ENCODE results near the gene TAMM41. TPM values are rescaled to one million over a fixed set of nuclear protein-coding genes. Genes with fewer than 3 reads are reported as not detected.

TAMM41 gene
- polyA plus RNA-seq, 2 donors: 10.8 to 12.3 TPM

- H3K27me3 ChIP-seq (ENCODE audit: control insufficient read depth in 1 of 2, insufficient read depth in 2 of 2, low read length in 2 of 2): no peaks in the 10 kb centered on the region
- WGBS, 2 donors: 43 to 49% methylated on average over 5 of the region's 5 CpGs
- H3K4me3 ChIP-seq (ENCODE audit: low read depth in 1 of 2, low read length in 2 of 2): no peak overlapping the region
- no peaks in the 10 kb centered on the region for H3K9me3 ChIP-seq (ENCODE audit: control insufficient read depth in 2 of 2, insufficient read depth in 1 of 2, low read depth in 1 of 2, low read length in 1 of 2)
- H3K4me1 ChIP-seq (ENCODE audit: control insufficient read depth in 2 of 2, insufficient read depth in 2 of 2, low read length in 1 of 2): peaks cover 0 to 3% of the 10 kb centered on the region in 2 donors
- peaks cover 2 to 9% of the 10 kb centered on the region in 2 donors for H3K36me3 ChIP-seq (ENCODE audit: control insufficient read depth in 2 of 2, insufficient read depth in 2 of 2, low read length in 1 of 2)
- no peak overlapping the region for H3K27ac ChIP-seq (ENCODE audit: low read depth in 2 of 2, low read length in 1 of 2)
Measured at GRCh38 chr3:11818033-11818432, 28.7 kb downstream of the TAMM41 start.

- peaks cover 5 to 8% of the 10 kb centered on the region in 2 donors for H3K36me3 ChIP-seq (ENCODE audit: control insufficient read depth in 2 of 2, insufficient read depth in 2 of 2, low read length in 1 of 2)
- peaks cover 0 to 3% of the 10 kb centered on the region in 2 donors for H3K4me1 ChIP-seq (ENCODE audit: control insufficient read depth in 2 of 2, insufficient read depth in 2 of 2, low read length in 1 of 2)
- 90% methylated on average over 4 of the region's 4 CpGs for WGBS, 2 donors
- no peaks in the 10 kb centered on the region for H3K9me3 ChIP-seq (ENCODE audit: control insufficient read depth in 2 of 2, insufficient read depth in 1 of 2, low read depth in 1 of 2, low read length in 1 of 2)
- no peak overlapping the region for H3K4me3 ChIP-seq (ENCODE audit: low read depth in 1 of 2, low read length in 2 of 2)
- H3K27ac ChIP-seq (ENCODE audit: low read depth in 2 of 2, low read length in 1 of 2): no peak overlapping the region
- no peaks in the 10 kb centered on the region for H3K27me3 ChIP-seq (ENCODE audit: control insufficient read depth in 1 of 2, insufficient read depth in 2 of 2, low read length in 2 of 2)
Measured at GRCh38 chr3:11815111-11815510, 31.6 kb downstream of the TAMM41 start.

GRCh38 chr3:11814663-11815062 lies 32.0 kb downstream of the TAMM41 start:
- H3K27me3 ChIP-seq (ENCODE audit: control insufficient read depth in 1 of 2, insufficient read depth in 2 of 2, low read length in 2 of 2): no peaks in the 10 kb centered on the region
- no peaks in the 10 kb centered on the region for H3K9me3 ChIP-seq (ENCODE audit: control insufficient read depth in 2 of 2, insufficient read depth in 1 of 2, low read depth in 1 of 2, low read length in 1 of 2)
- H3K36me3 ChIP-seq (ENCODE audit: control insufficient read depth in 2 of 2, insufficient read depth in 2 of 2, low read length in 1 of 2): peaks cover 5 to 10% of the 10 kb centered on the region in 2 donors
- no peak overlapping the region for H3K4me3 ChIP-seq (ENCODE audit: low read depth in 1 of 2, low read length in 2 of 2)
- 97 to 100% methylated on average over 6 of the region's 6 CpGs for WGBS, 2 donors
- no peak overlapping the region for H3K27ac ChIP-seq (ENCODE audit: low read depth in 2 of 2, low read length in 1 of 2)
- H3K4me1 ChIP-seq (ENCODE audit: control insufficient read depth in 2 of 2, insufficient read depth in 2 of 2, low read length in 1 of 2): peaks cover 0 to 3% of the 10 kb centered on the region in 2 donors

- H3K27me3 ChIP-seq (ENCODE audit: control insufficient read depth in 1 of 2, insufficient read depth in 2 of 2, low read length in 2 of 2): no peaks in the 10 kb centered on the region
- no peaks in the 10 kb centered on the region for H3K4me1 ChIP-seq (ENCODE audit: control insufficient read depth in 2 of 2, insufficient read depth in 2 of 2, low read length in 1 of 2)
- WGBS, 2 donors: 57 to 72% methylated on average over 3 of the region's 3 CpGs
- no peaks in the 10 kb centered on the region for H3K9me3 ChIP-seq (ENCODE audit: control insufficient read depth in 2 of 2, insufficient read depth in 1 of 2, low read depth in 1 of 2, low read length in 1 of 2)
- H3K36me3 ChIP-seq (ENCODE audit: control insufficient read depth in 2 of 2, insufficient read depth in 2 of 2, low read length in 1 of 2): peaks cover 10 to 20% of the 10 kb centered on the region in 2 donors
- H3K27ac ChIP-seq (ENCODE audit: low read depth in 2 of 2, low read length in 1 of 2): no peak overlapping the region
- no peak overlapping the region for H3K4me3 ChIP-seq (ENCODE audit: low read depth in 1 of 2, low read length in 2 of 2)
Measured at GRCh38 chr3:11810276-11810675, 36.4 kb downstream of the TAMM41 start.

GRCh38 chr3:11808231-11808630 lies 38.5 kb downstream of the TAMM41 start:
- Histone ChIP-seq H3K4me1 (ENCODE audit: control insufficient read depth in 2 of 2, insufficient read depth in 2 of 2, low read length in 1 of 2) (no peaks in the 10 kb centered on the region), H3K27ac (ENCODE audit: low read depth in 2 of 2, low read length in 1 of 2) (peak overlapping the region in 1 of 2 donors; percentile 24), H3K9me3 (ENCODE audit: control insufficient read depth in 2 of 2, insufficient read depth in 1 of 2, low read depth in 1 of 2, low read length in 1 of 2) (no peaks in the 10 kb centered on the region), H3K27me3 (ENCODE audit: control insufficient read depth in 1 of 2, insufficient read depth in 2 of 2, low read length in 2 of 2) (no peaks in the 10 kb centered on the region), H3K4me3 (ENCODE audit: low read depth in 1 of 2, low read length in 2 of 2) (no peak overlapping the region), H3K36me3 (ENCODE audit: control insufficient read depth in 2 of 2, insufficient read depth in 2 of 2, low read length in 1 of 2) (peaks cover 10 to 20% of the 10 kb centered on the region in 2 donors)
- 69 to 70% methylated on average over 9 of the region's 9 CpGs for WGBS, 2 donors

GRCh38 chr3:11807686-11808085 lies 39.0 kb downstream of the TAMM41 start:
- Histone ChIP-seq H3K27me3 (ENCODE audit: control insufficient read depth in 1 of 2, insufficient read depth in 2 of 2, low read length in 2 of 2) (no peaks in the 10 kb centered on the region), H3K27ac (ENCODE audit: low read depth in 2 of 2, low read length in 1 of 2) (no peak overlapping the region), H3K36me3 (ENCODE audit: control insufficient read depth in 2 of 2, insufficient read depth in 2 of 2, low read length in 1 of 2) (peaks cover 5 to 19% of the 10 kb centered on the region in 2 donors), H3K4me3 (ENCODE audit: low read depth in 1 of 2, low read length in 2 of 2) (no peak overlapping the region), H3K4me1 (ENCODE audit: control insufficient read depth in 2 of 2, insufficient read depth in 2 of 2, low read length in 1 of 2) (no peaks in the 10 kb centered on the region), H3K9me3 (ENCODE audit: control insufficient read depth in 2 of 2, insufficient read depth in 1 of 2, low read depth in 1 of 2, low read length in 1 of 2) (no peaks in the 10 kb centered on the region)
- WGBS, 2 donors: 78% methylated on average over 5 of the region's 5 CpGs

- Histone ChIP-seq H3K27ac (ENCODE audit: low read depth in 2 of 2, low read length in 1 of 2) (peak overlapping the region in 1 of 2 donors; percentile 15), H3K27me3 (ENCODE audit: control insufficient read depth in 1 of 2, insufficient read depth in 2 of 2, low read length in 2 of 2) (no peaks in the 10 kb centered on the region), H3K9me3 (ENCODE audit: control insufficient read depth in 2 of 2, insufficient read depth in 1 of 2, low read depth in 1 of 2, low read length in 1 of 2) (no peaks in the 10 kb centered on the region), H3K4me3 (ENCODE audit: low read depth in 1 of 2, low read length in 2 of 2) (no peak overlapping the region), H3K36me3 (ENCODE audit: control insufficient read depth in 2 of 2, insufficient read depth in 2 of 2, low read length in 1 of 2) (peaks cover 5 to 12% of the 10 kb centered on the region in 2 donors), H3K4me1 (ENCODE audit: control insufficient read depth in 2 of 2, insufficient read depth in 2 of 2, low read length in 1 of 2) (no peaks in the 10 kb centered on the region)
- WGBS, 2 donors: 95 to 96% methylated on average over 7 of the region's 7 CpGs
Measured at GRCh38 chr3:11805716-11806115, 41.0 kb downstream of the TAMM41 start.

- Histone ChIP-seq H3K27ac (ENCODE audit: low read depth in 2 of 2, low read length in 1 of 2) (peak overlapping the region in 1 of 2 donors; percentile 24), H3K4me1 (ENCODE audit: control insufficient read depth in 2 of 2, insufficient read depth in 2 of 2, low read length in 1 of 2) (no peaks in the 10 kb centered on the region), H3K27me3 (ENCODE audit: control insufficient read depth in 1 of 2, insufficient read depth in 2 of 2, low read length in 2 of 2) (no peaks in the 10 kb centered on the region), H3K9me3 (ENCODE audit: control insufficient read depth in 2 of 2, insufficient read depth in 1 of 2, low read depth in 1 of 2, low read length in 1 of 2) (no peaks in the 10 kb centered on the region), H3K36me3 (ENCODE audit: control insufficient read depth in 2 of 2, insufficient read depth in 2 of 2, low read length in 1 of 2) (peaks cover 5 to 10% of the 10 kb centered on the region in 2 donors), H3K4me3 (ENCODE audit: low read depth in 1 of 2, low read length in 2 of 2) (no peak overlapping the region)
- 31 to 43% methylated on average over 2 of the region's 2 CpGs for WGBS, 2 donors
Measured at GRCh38 chr3:11803977-11804892, 42.5 kb downstream of the TAMM41 start.

GRCh38 chr3:11799791-11800190 lies 46.9 kb downstream of the TAMM41 start:
- no peaks in the 10 kb centered on the region for H3K27me3 ChIP-seq (ENCODE audit: control insufficient read depth in 1 of 2, insufficient read depth in 2 of 2, low read length in 2 of 2)
- H3K4me3 ChIP-seq (ENCODE audit: low read depth in 1 of 2, low read length in 2 of 2): no peak overlapping the region
- no peaks in the 10 kb centered on the region for H3K4me1 ChIP-seq (ENCODE audit: control insufficient read depth in 2 of 2, insufficient read depth in 2 of 2, low read length in 1 of 2)
- no peaks in the 10 kb centered on the region for H3K36me3 ChIP-seq (ENCODE audit: control insufficient read depth in 2 of 2, insufficient read depth in 2 of 2, low read length in 1 of 2)
- WGBS, 2 donors: 98 to 100% methylated on average over 1 of the region's 1 CpG
- H3K27ac ChIP-seq (ENCODE audit: low read depth in 2 of 2, low read length in 1 of 2): no peak overlapping the region
- no peaks in the 10 kb centered on the region for H3K9me3 ChIP-seq (ENCODE audit: control insufficient read depth in 2 of 2, insufficient read depth in 1 of 2, low read depth in 1 of 2, low read length in 1 of 2)

GRCh38 chr3:11794927-11795326 lies 51.8 kb downstream of the TAMM41 start:
- Histone ChIP-seq H3K27me3 (ENCODE audit: control insufficient read depth in 1 of 2, insufficient read depth in 2 of 2, low read length in 2 of 2) (no peaks in the 10 kb centered on the region), H3K27ac (ENCODE audit: low read depth in 2 of 2, low read length in 1 of 2) (peak overlapping the region; percentile 14 to 79), H3K9me3 (ENCODE audit: control insufficient read depth in 2 of 2, insufficient read depth in 1 of 2, low read depth in 1 of 2, low read length in 1 of 2) (no peaks in the 10 kb centered on the region), H3K36me3 (ENCODE audit: control insufficient read depth in 2 of 2, insufficient read depth in 2 of 2, low read length in 1 of 2) (peaks cover under 1 to 7% of the 10 kb centered on the region in 2 donors), H3K4me3 (ENCODE audit: low read depth in 1 of 2, low read length in 2 of 2) (no peak overlapping the region), H3K4me1 (ENCODE audit: control insufficient read depth in 2 of 2, insufficient read depth in 2 of 2, low read length in 1 of 2) (no peaks in the 10 kb centered on the region)
- 63 to 76% methylated on average over 2 of the region's 2 CpGs for WGBS, 2 donors

All from esophagus (tissue), 2 donors.